COLO829 (cell line): ENCODE results near the gene TYW3.
"Not testable (repeated sequence)": the region's sequence is repeated elsewhere in the genome, so short reads cannot be mapped to it uniquely, and the experiment has no call there.

ENCODE experiments used
- DNase-seq: peaks from one replicate; pipeline ENCODE4 v3.0.0; 2012; ENCODE audit warnings: low spot score

The TYW3 gene

DNA sequence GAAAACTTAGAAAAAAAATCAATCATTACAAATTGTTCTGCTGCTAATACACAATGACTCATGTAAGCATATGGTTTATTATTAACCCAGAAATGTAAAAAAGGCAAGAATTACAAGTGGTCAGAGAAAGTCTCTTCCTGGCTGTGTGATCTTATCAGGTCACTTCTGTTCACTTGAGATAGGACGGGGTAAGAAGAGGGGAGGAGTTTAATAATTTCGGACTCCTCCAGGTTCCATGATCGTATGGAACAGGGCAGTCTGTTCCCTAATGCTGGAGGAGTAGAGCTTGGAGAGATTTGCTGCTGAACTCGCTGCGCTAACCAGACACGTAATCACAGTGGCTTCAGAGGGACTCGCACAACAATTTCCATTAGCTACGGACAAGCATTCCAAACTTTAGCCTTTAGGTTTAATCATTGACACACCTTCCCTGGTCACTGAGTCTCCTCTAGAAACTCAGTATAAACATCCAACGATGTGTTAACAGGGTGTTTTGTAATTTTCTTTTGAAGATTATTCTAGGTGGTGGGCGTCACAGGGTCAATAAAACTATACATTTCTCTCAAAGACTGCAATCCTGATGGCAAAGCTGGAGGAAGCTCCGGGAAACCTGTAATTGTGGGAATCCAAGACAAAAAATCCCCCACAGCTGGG, 1.4 kb upstream of the TYW3 start:
- no peak for DNase-seq

DNA sequence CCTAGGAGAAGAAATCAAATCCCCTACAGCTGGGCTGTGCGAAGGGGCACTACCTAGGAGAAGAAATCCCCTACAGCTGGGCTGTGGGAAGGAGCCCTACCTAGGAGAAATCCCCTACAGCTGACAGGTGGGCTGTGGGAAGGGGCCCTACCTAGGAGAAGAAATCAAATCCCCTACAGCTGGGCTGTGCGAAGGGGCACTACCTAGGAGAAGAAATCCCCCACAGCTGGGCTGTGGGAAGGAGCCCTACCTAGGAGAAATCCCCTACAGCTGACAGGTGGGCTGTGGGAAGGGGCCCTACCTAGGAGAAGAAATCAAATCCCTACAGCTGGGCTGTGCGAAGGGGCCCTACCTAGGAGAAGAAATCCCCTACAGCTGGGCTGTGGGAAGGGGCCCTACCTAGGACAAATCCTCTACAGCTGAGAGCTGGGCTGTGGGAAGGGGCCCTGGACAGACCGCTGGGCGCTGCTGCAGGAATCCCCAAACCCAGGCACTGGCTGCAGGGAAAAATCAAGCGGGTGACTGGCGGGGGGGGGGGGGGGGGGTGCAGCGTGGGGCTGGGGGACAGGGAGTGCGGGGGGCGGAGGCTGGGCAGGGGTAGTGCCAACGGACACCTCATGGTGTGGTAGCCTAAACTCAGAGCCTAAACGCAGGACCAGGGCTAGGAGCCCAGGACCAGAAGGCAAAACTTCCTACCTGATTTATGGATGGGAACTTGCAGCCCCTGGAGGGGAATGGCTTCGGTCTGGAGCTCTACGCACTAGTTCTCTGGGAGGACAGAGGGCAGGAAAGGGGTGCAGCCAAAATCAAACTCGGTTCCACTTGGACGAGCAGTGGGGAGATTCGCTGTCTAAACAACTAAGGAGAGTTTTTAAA, 643 bp upstream of the TYW3 start:
- not testable (repeated sequence) for DNase-seq

DNA sequence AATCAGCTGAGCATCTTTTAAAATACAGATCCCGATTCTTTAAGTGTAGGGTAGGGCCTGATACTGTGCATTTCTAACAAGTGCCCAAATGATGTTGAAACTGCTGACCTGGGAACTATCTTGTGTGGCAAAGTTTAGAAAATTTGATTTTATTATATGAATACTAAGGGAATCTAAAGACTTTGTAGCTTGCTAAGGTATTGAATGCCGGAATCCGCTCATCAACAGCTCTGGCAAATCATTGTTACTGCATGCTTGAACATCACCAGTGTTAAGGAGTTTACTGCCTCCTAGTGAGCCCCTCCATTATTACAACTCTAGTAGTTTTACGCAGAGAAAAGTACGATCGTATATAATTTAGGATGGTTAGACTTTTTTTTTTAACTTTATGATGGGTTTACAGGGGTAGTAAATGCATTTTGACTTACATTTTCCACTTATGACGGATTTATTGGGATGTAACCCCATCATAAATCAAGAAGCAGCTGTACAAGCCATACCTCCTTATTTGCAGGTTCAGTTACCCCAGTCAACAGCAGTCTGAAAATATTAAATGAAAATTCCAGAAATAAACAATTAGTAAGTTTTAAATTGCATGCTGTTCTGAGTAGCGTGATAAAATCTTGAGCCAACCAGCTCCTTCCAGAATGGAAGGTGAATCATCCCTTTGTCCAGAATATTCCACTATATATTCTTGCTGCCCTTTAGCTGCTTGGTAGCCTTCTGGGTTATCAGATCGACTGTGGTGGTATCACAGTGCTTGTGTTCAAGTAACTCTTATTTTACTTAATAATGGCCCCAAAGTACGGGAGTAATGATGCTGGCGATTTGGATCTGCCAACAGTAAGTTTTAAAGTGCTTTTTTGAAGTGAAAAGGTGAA, 892 bp downstream of the TYW3 start:
- DNase-seq, result peak; percentile 57

DNA sequence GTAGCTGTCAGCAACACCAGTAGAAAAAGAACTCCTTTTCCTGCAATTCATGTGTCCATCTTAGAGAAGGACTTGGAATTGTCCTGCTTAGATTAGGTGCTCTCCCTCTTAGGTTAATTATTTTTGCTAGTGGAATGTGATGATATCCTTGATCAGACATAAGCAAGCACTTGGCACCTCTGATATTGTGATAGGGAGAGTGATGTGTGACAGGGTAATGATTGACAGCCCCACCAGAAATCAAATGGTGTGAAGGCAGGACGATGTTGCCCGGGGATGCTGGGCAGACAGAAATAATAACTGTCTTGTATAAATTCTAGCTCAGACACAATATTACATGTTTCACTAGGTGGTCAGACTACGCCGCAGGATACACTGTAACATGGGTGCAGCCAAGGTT, 4.4 kb downstream of the TYW3 start:
- DNase-seq, result no peak

DNA sequence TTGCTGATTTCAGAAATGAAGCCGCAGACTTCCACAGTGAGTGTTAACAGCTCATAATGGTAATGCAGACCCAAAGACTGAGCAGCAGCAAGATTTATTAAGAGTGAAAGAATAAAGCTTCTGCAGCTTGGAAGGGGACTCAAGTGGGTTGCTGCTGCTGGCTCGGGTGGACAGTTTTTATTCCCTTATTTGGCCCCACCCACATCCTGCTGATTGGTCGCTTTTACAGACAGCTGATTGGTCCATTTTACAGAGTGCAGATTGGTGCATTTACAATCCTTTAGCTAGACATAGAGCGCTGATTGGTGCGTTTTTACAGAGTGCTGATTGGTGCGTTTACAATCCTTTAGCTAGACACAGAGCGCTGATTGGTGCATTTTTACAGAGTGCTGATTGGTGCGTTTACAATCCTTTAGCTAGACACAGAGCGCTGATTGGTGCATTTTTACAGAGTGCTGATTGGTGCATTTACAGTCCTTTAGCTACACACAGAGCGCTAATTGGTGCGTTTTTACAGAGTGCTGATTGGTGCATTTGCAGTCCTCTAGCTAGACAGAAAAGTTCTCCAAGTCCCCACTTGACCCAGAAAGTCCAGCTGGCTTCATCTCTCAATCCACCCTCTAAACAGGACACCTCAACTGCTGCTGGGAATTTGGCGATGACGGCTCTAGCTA, 7.5 kb downstream of the TYW3 start:
- DNase-seq, result not testable (repeated sequence)

DNA sequence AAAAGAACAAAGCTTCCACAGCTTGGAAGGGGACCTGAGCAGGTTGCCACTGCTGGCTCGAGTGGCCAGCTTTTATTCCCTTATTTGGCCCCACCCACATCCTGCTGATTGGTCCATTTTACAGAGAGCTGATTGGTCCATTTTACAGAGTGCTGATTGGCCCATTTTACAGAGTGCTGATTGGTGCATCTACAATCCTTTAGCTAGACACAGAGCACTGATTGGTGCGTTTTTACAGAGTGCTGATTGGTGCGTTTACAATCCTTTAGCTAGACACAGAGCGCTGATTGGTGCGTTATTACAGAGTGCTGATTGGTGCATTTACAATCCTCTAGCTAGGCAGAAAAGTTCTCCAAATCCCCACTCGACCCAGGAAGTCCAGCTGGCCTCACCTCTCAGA, 12.3 kb downstream of the TYW3 start:
- DNase-seq, result not testable (repeated sequence)

DNA sequence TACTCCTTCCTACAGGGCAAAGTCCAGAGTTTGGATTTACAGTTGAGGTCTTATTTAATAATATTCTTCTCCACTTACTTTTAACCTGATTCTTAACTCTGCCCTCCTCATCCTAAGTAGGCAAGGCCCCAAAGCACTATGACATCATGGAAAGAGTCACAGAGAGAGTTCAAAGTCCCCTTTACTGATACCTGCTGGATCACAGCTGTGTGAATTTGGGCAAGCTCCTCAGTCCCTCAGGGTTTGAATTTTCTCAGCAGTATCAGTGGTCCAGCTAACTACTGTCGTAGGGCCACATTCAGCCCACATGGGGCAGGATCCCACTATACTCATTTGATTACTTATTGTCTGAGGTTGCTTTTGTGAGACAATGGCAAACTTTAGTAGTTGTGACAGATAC, 16.0 kb downstream of the TYW3 start:
- no peak for DNase-seq

DNA sequence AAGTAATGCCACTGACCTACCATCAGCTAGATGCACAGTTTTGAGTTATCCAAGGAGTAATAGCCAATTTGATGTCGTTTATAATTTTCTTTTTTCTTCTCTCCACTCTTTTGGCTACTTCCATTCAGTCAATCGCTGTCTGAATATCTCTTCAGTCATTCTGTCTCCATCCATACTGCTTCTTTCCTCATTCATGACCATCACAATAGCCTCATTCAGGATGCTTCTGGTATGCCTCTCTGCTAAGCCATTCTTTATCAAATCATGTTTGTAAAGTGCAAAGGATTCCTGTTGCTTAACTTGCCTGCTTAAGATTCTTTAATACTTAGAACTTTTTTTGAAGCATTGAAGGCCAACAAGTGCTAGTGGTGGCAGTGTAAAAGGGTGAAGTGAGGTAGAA, 20.2 kb downstream of the TYW3 start:
- DNase-seq, result peak; percentile 48

DNA sequence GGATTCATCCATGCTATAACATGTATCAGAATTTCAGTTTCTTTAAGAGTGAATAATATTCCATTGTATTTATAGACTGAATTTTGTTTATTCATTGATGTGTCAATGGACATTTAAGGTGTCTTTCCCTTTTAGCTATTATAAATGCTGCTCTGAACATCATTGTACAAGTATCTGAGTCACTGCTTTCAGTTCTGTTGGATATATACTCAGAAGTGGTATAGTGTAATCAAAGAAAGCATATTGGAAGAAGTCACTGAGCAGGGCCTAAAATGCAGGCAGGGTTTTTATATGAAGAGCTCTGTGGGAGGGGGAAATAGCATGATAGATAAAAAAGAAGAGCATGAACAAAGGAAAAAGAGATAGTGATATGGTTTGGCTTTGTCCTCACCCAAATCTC, 22.5 kb downstream of the TYW3 start:
- DNase-seq, result no peak

DNA sequence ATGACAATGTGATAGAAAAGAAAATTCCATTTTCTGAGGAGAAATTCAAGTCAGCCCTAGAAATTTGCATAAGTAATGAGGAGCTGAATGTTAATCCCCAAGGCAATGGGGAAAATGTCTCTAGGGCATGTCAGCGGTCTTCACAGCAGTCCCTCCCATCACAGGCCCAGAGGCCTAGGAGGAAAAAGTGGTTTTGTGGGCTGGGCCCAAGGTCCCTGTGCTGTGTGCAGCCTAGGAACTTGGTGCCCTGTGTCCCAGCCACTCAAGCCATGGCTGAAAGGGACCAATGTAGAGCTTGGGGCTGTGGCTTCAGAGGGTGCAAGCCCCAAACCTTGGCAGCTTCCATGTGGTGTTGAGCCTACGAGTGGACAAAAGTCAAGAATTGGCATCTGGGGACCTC, 23.7 kb downstream of the TYW3 start:
- DNase-seq, result not testable (repeated sequence)

DNA sequence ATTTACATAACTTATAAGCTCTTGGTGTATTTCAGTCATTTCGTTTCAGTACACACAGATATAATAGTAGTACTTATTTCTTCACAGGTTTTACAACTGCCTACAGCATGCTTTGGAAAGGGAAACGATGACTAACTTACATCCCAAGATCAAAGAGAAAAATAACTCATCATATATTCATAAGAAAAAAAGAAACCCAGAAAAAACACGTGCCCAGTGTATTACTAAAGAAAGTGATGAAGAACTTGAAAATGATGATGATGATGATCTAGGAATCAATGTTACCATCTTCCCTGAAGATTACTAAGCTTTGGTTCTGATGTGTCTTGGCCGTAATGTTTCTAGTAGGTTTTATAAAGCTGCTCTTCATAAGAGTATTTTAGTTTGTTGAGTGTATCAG, 30.9 kb downstream of the TYW3 start:
- no peak for DNase-seq

DNA sequence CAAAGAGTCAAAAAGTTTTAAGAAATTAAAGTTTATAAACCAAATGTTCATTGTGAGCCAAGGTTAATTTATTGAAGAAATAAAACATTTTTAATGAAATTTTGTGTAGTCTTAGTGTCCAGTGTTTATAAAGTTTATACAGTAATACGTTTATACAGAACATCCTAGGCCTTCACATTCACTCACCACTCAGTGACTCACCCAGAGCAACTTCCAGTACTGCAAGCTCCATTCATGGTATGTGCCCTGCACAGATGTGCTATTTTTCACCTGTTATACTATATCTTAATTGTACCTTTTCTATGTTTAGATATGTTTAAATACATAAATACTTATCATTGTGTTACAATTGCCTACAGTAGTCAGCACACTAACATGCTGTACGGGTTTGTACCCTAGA, 33.6 kb downstream of the TYW3 start:
- DNase-seq, result no peak

DNA sequence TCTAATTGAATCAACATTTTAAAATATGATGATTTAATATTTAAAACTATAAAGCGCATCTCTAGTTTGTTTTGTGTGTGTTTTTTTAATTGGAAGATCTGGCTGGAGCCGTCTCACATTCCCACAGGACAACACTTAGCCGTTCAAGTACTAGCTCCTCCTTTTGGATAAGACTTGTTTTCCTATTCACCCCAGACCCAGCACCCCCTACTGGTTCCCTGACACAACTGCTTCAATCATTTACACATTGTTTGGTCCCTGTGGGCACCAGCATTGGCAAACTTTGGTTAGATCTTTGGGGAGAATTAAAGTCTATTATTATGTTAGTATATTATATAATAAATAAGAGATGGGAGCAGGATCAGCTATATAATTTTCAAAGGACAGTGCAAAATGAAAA, 34.5 kb downstream of the TYW3 start:
- DNase-seq, result no peak

DNA sequence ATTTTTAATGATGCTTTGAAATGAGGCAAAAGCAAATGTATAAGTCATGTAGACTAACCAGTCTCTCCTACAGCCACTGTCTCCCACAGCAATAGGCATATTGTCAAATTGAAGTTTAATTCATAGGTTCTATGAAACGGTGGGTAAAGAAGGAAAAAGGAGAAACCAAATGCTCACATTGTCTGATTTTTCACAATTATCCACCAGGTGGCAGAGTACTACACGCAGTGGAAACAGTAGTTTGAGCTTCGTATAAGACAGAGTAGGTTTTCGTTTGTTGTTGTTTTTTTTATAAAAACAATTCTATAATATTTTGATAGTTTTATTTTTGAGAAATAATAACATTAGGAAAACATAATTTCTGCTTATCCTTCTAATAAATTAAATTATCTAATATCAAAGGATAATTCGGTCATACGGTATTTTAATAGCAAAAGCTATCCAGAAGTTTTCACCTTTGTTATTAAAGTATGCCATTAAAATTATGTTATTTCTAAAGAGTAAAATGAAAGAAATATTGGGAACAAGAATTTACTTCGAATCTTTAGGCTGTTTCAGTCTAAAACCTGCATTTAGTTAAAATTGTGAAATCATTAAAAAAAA, 39.1 kb downstream of the TYW3 start:
- DNase-seq, result peak; percentile 16

DNA sequence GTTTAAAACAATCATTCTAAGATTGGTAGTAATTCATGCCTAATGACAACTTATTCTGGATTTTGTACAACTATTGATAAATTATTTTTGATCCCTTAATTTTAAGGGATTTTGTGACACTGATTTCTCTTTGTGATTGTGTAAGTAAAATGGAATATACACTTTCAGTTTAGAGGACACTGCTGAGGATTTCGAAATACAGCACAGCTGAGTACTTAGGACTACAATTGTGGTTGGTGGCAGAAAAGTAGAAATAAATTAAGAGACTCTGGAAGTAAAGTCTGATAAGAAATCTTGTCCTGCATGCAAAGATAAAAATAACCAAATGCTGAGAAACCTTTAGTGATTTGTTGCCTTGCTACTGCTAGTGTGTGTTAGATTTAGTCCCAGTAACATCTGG, 40.0 kb downstream of the TYW3 start:
- no peak for DNase-seq

DNA sequence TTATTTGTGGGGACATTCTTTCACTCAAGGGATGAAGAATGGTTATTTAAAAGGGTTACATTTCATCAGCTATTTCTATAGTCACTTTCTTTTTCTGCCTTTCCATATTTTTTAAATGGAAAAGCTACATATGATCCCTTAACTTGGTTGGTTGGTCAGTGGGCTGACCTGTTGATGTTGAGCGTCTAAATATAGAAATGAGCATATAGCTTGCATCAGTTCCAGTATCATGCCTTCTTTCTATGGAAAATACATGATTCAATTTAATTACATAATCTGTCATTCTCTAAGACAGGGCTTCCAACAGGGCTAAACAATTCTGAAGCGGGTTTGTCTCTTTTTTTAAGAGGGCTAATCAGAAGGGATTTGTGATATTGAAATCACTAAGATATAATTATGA, 40.6 kb downstream of the TYW3 start:
- no peak for DNase-seq

DNA sequence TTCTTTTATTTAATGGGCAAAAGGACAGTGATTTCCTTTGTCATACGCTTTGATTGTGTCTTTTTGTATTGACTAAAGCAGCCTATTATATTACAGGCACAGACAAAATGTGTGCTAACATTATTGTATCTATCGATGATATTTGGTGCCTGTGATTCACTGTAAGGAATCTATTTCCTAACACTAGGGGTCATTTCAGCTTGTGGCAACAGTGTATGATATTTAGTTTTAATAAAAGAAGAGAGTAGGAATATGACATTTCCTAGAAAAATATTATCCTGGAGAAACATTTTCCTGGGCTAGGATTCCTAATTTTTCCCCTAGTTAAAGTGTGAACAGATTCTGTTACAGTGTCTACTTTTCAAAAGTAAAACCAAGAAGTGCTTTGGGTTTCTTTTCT, 42.8 kb downstream of the TYW3 start:
- DNase-seq, result no peak

DNA sequence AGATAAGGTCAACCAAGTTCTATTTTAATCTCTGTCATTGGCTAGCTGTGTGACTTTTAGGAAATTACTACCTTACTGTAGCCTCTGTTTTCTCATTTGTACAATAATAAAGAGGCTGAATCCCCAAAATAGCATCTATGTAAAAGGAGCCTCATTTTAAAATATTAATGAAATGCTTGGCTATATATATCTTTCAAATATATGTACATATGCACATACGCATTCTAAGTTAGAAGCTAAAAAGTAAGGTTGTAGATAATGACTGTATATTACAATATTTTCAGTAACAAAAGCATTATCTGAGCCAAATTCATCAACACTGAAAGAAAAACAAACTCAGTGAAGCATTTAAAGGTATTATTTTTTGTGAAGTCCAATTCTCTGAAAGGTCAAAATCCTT, 44.6 kb downstream of the TYW3 start:
- no peak for DNase-seq

DNA sequence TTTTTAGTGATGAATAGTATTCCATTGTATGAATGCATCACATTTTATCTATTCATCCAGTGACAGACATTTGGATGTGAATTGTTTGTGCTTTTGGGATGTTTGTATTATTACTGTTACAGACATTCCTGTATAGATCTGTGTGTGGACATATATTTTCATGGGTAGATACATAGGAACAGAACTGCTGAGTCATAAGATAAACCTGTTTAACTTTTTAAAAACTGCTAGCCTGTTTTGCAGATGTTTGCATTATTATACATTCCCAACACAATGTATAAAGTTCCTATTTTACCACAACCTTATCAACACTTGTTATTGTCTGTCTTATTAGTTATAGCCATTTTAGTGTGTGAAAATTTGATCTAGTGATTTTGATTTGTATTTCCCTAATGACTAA, 46.8 kb downstream of the TYW3 start:
- DNase-seq, result no peak

DNA sequence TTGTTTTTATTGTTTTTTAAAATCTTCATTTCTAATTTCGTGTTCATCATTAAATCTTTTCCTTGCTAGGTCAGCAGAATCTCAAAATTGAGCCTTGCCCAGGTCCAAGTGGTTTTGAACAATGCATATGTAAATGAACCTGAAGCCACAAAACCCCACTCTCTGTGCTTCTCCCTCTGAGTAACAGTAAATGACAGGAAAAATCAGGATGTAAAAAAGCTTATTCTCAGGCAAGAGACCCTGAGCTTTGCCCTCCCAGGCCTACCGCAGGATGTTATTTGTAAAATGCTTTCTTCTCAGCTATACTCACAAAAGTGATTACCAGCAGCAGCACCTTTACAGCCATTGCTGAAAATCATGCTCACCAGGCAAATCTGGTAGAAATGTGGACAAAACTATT, 47.6 kb downstream of the TYW3 start:
- DNase-seq, result no peak

DNA sequence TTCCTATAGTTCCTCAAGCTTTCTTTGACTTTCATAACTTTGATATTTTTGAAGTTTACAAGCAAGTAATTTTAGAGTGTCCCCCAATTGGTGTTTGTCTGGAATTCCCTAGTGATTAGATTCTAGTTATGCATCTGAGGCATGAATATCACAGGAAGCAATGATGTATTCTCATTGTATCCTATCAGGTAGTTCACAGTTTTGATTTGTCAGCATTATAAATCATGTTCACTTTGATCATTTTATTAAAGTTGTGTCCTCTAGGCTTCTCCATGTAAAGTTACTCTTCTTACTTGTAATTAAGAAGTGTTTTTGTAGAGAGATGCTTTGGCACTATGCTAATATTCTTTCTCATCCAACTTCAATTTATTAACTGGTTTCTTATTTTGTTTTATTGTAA, 53.0 kb downstream of the TYW3 start:
- no peak for DNase-seq

DNA sequence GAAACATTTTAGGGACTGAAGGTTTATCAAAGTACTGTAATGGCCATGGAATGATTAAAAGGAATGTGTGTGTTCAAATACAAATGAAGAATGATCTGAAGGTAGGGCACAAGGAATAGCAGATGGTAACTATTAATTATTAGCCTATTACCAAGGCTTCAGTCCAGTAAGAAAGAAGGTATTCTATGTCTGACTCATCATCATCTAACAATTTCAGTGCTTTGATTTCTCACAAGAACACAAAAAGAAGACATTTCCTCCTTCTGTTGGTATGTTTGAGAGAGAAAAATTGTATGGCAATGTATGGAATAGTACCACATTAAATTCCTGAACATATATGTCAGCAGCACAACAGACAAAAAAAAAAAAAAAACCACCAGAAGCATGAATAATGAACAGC, 57.5 kb downstream of the TYW3 start:
- no peak for DNase-seq
